ENCODE data around the gene GLG1.
"Not testable (repeated sequence)": the region's sequence is repeated elsewhere in the genome, so short reads cannot be mapped to it uniquely, and the experiment has no call there.

GRCh38 chr16:74443624-74444346, 163.1 kb downstream of the GLG1 start:
- TF ChIP-seq, protein P1, sequence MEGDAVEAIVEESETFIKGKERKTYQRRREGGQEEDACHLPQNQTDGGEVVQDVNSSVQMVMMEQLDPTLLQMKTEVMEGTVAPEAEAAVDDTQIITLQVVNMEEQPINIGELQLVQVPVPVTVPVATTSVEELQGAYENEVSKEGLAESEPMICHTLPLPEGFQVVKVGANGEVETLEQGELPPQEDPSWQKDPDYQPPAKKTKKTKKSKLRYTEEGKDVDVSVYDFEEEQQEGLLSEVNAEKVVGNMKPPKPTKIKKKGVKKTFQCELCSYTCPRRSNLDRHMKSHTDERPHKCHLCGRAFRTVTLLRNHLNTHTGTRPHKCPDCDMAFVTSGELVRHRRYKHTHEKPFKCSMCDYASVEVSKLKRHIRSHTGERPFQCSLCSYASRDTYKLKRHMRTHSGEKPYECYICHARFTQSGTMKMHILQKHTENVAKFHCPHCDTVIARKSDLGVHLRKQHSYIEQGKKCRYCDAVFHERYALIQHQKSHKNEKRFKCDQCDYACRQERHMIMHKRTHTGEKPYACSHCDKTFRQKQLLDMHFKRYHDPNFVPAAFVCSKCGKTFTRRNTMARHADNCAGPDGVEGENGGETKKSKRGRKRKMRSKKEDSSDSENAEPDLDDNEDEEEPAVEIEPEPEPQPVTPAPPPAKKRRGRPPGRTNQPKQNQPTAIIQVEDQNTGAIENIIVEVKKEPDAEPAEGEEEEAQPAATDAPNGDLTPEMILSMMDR (IDR thresholded peaks at IDR 0.05; ENCODE audit: low read depth, low read length, poor library complexity, severe bottlenecking) = not testable (repeated sequence)
- not testable (repeated sequence) for TF ChIP-seq EZH2phosphoT487 (IDR thresholded peaks at IDR 0.05; ENCODE audit: borderline replicate concordance, low read length)

All from DOHH2 (cell line).